Neural cell (in vitro differentiated cells): ENCODE data around the gene ALPG. TPM values are rescaled to one million over a fixed set of nuclear protein-coding genes. Genes with fewer than 3 reads are reported as not detected.

Experiments used
- H2AFZ ChIP-seq: fragments of 200-600, 300-800 bp; sonication (generic), shearing (Covaris generic); 2 replicates; pipeline ENCODE4 v1.6.0; 2014; ENCODE audit warnings: low read depth, mild to moderate bottlenecking, antibody characterized with exemption, low read length, moderate library complexity
- H3F3A ChIP-seq: fragments of 200-600 bp; shearing (Covaris generic); 2 replicates; pipeline ENCODE4 v1.6.1; 2016; ENCODE audit warnings: mild to moderate bottlenecking, moderate library complexity, mixed read lengths, antibody characterized with exemption, low read length; ENCODE audit not compliant: insufficient read depth, poor library complexity, severe bottlenecking
- H3K27ac ChIP-seq: fragments of 200-600, 300-800 bp; sonication (generic), shearing (Covaris generic); 2 replicates; pipeline ENCODE4 v1.5.1; 2014; ENCODE audit warnings: mild to moderate bottlenecking, low read length, moderate library complexity
- H3K27me3 ChIP-seq: fragments of 300-800, 200-600 bp; sonication (generic), shearing (Covaris generic); 2 replicates; pipeline ENCODE4 v1.6.0; 2014; ENCODE audit warnings: mild to moderate bottlenecking, low read depth, low read length, moderate library complexity; ENCODE audit not compliant: insufficient read depth
- H3K36me3 ChIP-seq: fragments of 300-800, 200-600 bp; sonication (generic), shearing (Covaris generic); 2 replicates; pipeline ENCODE4 v1.5.1; 2014; ENCODE audit warnings: mild to moderate bottlenecking, antibody characterized with exemption, low read length, moderate library complexity; ENCODE audit not compliant: insufficient read depth
- H3K4me2 ChIP-seq: fragments of 300-800, 200-600 bp; sonication (generic), shearing (Covaris generic); 2 replicates; pipeline ENCODE4 v1.6.0; 2014; ENCODE audit warnings: mild to moderate bottlenecking, low read length
- H3K4me3 ChIP-seq: fragments of 300-800, 200-600 bp; sonication (generic), shearing (Covaris generic); 2 replicates; pipeline ENCODE4 v1.5.1; 2014; ENCODE audit warnings: mild to moderate bottlenecking, low read length, moderate library complexity
- H3K79me2 ChIP-seq: fragments of 200-600 bp; shearing (Covaris generic); replicated peaks from 2 replicates; pipeline ENCODE4 v1.6.0; 2014; ENCODE audit warnings: mild to moderate bottlenecking, low read length, moderate library complexity; ENCODE audit not compliant: insufficient read depth
- H3K9ac ChIP-seq: fragments of 300-800, 200-600 bp; sonication (generic), shearing (Covaris generic); 2 replicates; pipeline ENCODE4 v1.6.1; 2016; ENCODE audit warnings: mild to moderate bottlenecking, low read length, mixed read lengths
- H3K9me2 ChIP-seq: fragments of 200-600 bp; shearing (Covaris generic); 2 replicates; pipeline ENCODE4 v1.6.1; 2016; ENCODE audit warnings: mild to moderate bottlenecking, low read length, mixed read lengths; ENCODE audit not compliant: insufficient read depth
- H3K9me3 ChIP-seq: fragments of 200-600, 300-800 bp; sonication (generic), shearing (Covaris generic); 2 replicates; pipeline ENCODE4 v1.6.1; 2016; ENCODE audit warnings: mild to moderate bottlenecking, mixed run types, low read length, moderate library complexity, mixed read lengths
- H4K20me1 ChIP-seq: fragments of 200-600 bp; shearing (Covaris generic); 2 replicates; pipeline ENCODE4 v1.6.1; 2016; ENCODE audit warnings: mild to moderate bottlenecking, mixed run types; ENCODE audit not compliant: insufficient read depth
- EP300 ChIP-seq: fragments of 450-650 bp; conservative IDR thresholded peaks from 2 replicates; pipeline ENCODE4 v1.6.1; 2014; ENCODE audit warnings: antibody characterized with exemption, mild to moderate bottlenecking, moderate library complexity; ENCODE audit not compliant: poor library complexity, severe bottlenecking
- EZH2 ChIP-seq: fragments of 200-600, 300-800 bp; shearing (Covaris generic), sonication (generic); IDR thresholded peaks from 2 replicates; pipeline ENCODE4 v1.6.1; 2014; ENCODE audit warnings: antibody characterized with exemption, low read length, borderline replicate concordance, mild to moderate bottlenecking; ENCODE audit not compliant: insufficient read depth, poor library complexity, severe bottlenecking
- MXI1 ChIP-seq: fragments of 450-650 bp; conservative IDR thresholded peaks from 2 replicates; pipeline ENCODE4 v1.6.1; 2014; ENCODE audit warnings: antibody characterized with exemption, mild to moderate bottlenecking; ENCODE audit not compliant: poor library complexity, severe bottlenecking
- POLR2AphosphoS5 ChIP-seq: IDR thresholded peaks from 2 replicates; pipeline ENCODE4 v1.6.1; 2012
- RAD21 ChIP-seq: fragments of 450-650 bp; conservative IDR thresholded peaks from 2 replicates; pipeline ENCODE4 v1.6.1; 2014; ENCODE audit warnings: antibody characterized with exemption, mild to moderate bottlenecking, moderate library complexity
- REST ChIP-seq: IDR thresholded peaks from 2 replicates; pipeline ENCODE4 v1.6.1; 2012; ENCODE audit warnings: borderline replicate concordance
- SMC3 ChIP-seq: fragments of 450-650 bp; conservative IDR thresholded peaks from 2 replicates; pipeline ENCODE4 v1.6.1; 2014; ENCODE audit warnings: antibody characterized with exemption, mild to moderate bottlenecking, moderate library complexity; ENCODE audit not compliant: poor library complexity
- TAF1 ChIP-seq: IDR thresholded peaks from 2 replicates; pipeline ENCODE4 v1.6.1; 2012; ENCODE audit warnings: low read depth
- polyA plus RNA-seq: library from polyadenylated mRNA; depleted of rRNA; stranded (reverse); fragments of >200 nt; gene quantifications from 2 replicates; pipeline ENCODE4 v1.2.3, GENCODE V29; 2014
- TF ChIP-seq, protein P1 (sequence below): fragments of 450-650 bp; IDR thresholded peaks from 2 replicates; pipeline ENCODE4 v1.5.1; 2014; ENCODE audit warnings: antibody characterized with exemption, mild to moderate bottlenecking, moderate library complexity; ENCODE audit not compliant: poor library complexity, severe bottlenecking

ALPG gene
- polyA plus RNA-seq, 1 donor from 2014 or later: not detected

GRCh38 chr2:232410238-232410900 lies 3.7 kb downstream of the ALPG start:
- Histone ChIP-seq H4K20me1 (no peaks in the 10 kb centered on the region), H3K27ac (no peak overlapping the region), H2AFZ (no peak overlapping the region), H3K27me3 (no peaks in the 10 kb centered on the region), H3K36me3 (no peaks in the 10 kb centered on the region), H3K4me2 (no peak overlapping the region), H3K9ac (no peak overlapping the region), H3K9me3 (no peaks in the 10 kb centered on the region), H3F3A (no peaks in the 10 kb centered on the region), H3K9me2 (no peaks in the 10 kb centered on the region), H3K4me3 (no peak overlapping the region), H3K79me2 (no peaks in the 10 kb centered on the region)
- TF ChIP-seq RAD21 (no peak), EZH2 (no peak), TAF1 (no peak), REST (no peak), MXI1 (no peak), SMC3 (no peak), EP300 (no peak), POLR2AphosphoS5 (no peak)
- TF ChIP-seq, protein P1, sequence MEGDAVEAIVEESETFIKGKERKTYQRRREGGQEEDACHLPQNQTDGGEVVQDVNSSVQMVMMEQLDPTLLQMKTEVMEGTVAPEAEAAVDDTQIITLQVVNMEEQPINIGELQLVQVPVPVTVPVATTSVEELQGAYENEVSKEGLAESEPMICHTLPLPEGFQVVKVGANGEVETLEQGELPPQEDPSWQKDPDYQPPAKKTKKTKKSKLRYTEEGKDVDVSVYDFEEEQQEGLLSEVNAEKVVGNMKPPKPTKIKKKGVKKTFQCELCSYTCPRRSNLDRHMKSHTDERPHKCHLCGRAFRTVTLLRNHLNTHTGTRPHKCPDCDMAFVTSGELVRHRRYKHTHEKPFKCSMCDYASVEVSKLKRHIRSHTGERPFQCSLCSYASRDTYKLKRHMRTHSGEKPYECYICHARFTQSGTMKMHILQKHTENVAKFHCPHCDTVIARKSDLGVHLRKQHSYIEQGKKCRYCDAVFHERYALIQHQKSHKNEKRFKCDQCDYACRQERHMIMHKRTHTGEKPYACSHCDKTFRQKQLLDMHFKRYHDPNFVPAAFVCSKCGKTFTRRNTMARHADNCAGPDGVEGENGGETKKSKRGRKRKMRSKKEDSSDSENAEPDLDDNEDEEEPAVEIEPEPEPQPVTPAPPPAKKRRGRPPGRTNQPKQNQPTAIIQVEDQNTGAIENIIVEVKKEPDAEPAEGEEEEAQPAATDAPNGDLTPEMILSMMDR: no peak

DNA sequence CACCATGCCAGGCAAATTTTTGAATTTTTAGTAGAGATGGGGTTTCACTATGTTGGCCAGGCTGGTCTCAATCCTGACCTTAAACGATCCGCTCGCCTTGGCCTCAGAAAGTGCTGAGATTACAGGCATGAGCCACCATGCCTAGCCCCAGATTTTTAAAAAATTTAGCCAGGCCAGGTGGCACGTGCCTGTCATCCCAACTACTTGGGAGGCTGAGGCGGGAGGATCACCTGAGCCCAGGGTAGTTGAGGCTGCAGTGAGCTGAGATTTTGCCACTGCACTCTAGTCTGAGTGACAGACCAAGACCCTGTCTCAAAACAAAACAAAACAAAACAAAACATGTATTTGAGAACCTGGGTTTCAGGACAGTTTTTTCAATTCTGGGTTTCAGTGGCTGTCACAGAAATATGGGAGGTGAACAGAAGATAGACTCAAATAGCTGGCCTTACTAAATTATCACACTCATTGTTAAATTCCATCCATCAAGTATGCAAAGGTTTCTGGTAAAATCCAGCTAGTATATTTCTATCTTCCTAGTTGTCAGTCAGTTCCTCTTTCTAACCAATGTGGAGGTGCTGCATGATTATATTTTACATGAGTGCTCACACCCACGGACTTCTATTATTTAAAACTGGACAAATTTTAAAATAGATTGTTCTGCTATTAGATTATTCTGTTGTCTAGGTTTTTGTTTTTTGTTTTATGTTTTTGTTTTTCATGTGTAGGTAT lies 5.4 kb downstream of the ALPG start:
- no peak overlapping the region for H3K27ac ChIP-seq
- peaks cover 6% of the 10 kb centered on the region for H3K27me3 ChIP-seq

More for the DNA sequence above, 5.4 kb downstream of the ALPG start:
- Histone ChIP-seq H3K79me2 (no peaks in the 10 kb centered on the region), H4K20me1 (no peaks in the 10 kb centered on the region), H3K4me3 (no peak overlapping the region), H3K4me2 (no peak overlapping the region), H2AFZ (no peak overlapping the region), H3F3A (no peaks in the 10 kb centered on the region), H3K9me2 (no peaks in the 10 kb centered on the region), H3K9ac (no peak overlapping the region), H3K9me3 (no peaks in the 10 kb centered on the region), H3K36me3 (no peaks in the 10 kb centered on the region)
- TF ChIP-seq POLR2AphosphoS5: no peak
- no peak for TF ChIP-seq EZH2
- TF ChIP-seq, protein P1: no peak
- no peak for TF ChIP-seq SMC3
- no peak for TF ChIP-seq MXI1
- no peak for TF ChIP-seq RAD21
- no peak for TF ChIP-seq REST
